SK-MEL-5 (cell line): ENCODE results near the gene LIN28A. TPM values are rescaled to one million over a fixed set of nuclear protein-coding genes. Genes with fewer than 3 reads are reported as not detected.
"Not testable (repeated sequence)": the region's sequence is repeated elsewhere in the genome, so short reads cannot be mapped to it uniquely, and the experiment has no call there.

Source experiments
- DNase-seq: peaks from one replicate; pipeline ENCODE4 v3.0.0-alpha.2; 2016; ENCODE audit warnings: low read depth, low spot score
- in situ Hi-C: cut with HindIII; loops from 2 replicates; pipeline ENCODE4 v1.10.0; 2016; ENCODE audit warnings: low sequenced_read_pairs, high pct_unique_total_duplicates, low pct_unique_long_range_greater_than_20kb
- total RNA-seq: library from RNA; depleted of rRNA; stranded (reverse); fragments of >200 nt; shearing (Covaris generic); gene quantifications from 2 replicates; pipeline ENCODE4 v1.2.3, GENCODE V29; 2014

Gene LIN28A
- total RNA-seq, 1 experiment from 2014 or later, result not detected

DNA sequence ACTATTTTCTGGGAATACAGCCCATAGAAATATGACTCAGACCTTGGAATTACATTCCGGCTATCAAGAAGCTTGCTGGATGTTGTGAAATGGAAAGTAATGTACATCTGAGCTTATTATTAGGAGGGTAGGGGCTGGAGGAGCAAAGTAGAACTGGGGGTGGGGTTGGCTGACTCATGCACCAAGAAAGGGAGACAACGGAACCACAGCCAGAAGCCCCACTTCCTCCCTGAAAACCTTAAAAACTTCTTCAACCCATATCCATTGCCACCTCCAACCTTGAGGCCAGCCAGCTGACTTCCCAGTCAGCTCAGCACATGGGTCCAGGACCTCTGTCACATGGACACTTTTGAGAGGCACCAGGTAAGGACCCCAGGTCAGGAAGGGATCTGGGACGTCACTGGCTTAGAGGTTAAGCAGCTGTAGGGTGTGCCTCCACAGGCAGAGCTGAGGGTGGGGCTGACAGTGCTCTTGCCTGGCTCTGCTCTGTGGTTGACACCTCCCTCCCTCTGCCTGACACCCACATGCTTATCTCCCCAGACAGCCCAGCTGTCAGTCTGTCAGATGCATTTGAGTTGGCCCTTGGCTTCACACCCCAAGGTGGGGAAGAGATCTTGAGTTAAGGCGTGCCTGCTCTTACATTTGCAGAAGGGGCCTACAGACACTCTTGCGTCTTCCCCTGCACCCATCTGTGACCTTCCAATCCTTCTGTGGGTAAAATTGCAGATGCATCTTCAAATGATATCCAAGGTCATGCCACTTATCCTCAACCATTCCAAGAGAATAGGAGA is 32.3 kb upstream of the LIN28A start:
- no peak for DNase-seq
- in situ Hi-C loops, result no loop called here

- DNase-seq, result no peak
- in situ Hi-C loops, result no loop called here
Measured at GRCh38 chr1:26378879-26379251, 31.8 kb upstream of the LIN28A start.

GRCh38 chr1:26384076-26384475 is 26.5 kb upstream of the LIN28A start:
- in situ Hi-C loops, result no loop called here
- no peak for DNase-seq

DNA sequence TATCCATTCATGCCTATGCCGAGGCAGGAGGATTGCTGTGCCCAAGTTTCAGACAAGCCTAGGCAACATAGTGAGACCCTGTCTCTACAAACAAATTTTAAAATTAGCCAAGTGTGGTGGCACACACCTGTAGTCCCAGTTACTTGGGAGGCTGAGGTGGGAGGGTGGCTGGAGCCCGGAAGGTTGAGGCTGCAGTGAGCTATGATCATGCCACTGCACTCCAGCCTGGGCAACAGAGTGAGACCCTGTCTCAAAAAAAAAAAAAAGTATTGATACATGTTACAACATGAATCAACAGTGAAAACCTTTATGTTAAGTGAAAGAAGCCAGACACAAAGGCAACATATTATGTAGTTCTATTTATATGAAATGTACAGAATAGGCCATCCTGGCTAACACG is 25.6 kb upstream of the LIN28A start:
- in situ Hi-C loops, DNase-seq: not testable (repeated sequence)

- in situ Hi-C loops, result no loop called here
- DNase-seq, result no peak
Measured at GRCh38 chr1:26387447-26387846, 23.2 kb upstream of the LIN28A start.

DNA sequence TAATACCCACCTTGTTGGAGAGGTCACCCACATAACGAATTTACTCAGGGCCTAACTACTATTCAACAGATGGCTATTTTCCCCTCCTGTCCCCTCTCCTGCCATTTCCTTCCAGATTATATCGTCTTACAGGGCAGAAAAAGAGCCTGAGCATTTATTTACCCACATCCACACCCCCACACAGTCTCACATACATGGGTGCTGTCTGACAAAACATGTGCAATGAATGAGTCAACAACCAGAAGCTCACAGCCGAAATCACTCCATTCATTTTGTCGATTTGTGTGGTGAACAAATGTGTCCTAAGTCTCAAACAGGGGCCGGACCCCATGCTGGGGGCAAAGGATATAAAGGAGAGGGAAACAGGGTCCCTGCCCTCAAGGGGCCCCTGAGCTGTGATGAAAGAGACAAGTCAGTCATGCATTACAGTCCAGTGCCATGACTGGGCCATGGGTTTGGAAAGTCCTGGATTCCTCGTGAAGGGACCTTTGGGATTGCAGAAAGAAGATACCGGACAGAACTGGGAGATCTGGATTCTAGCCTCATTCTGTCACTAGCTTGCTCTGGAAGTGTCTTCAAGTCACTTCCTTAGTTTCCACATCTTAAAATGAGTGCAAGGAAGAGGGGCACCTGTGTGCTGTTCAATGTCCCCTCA is 21.7 kb upstream of the LIN28A start:
- DNase-seq, result no peak
- in situ Hi-C loops, result no loop called here

GRCh38 chr1:26389604-26390247 is 20.9 kb upstream of the LIN28A start:
- no peak for DNase-seq
- in situ Hi-C loops, result no loop called here

DNA sequence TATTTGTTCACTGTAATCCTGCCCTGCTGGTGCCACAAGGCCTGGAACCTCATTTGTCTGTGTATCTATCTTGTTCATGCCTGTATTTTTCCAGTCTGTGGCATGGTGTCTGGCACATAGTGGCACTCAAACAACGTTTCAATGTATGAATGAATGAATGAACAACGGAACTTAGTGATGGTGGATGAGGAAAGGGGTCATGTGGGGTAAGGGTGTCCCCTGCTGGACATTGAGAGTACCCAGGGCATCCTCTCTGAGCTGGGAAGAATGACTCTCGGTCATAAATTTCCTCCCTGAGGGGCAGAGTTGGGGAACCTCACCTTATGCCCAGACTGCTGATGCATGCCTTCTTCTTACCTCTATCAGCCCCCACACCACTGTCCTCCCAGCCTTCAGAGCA is 19.2 kb upstream of the LIN28A start:
- peak; percentile 75 for DNase-seq
- in situ Hi-C loops, result no loop called here

DNA sequence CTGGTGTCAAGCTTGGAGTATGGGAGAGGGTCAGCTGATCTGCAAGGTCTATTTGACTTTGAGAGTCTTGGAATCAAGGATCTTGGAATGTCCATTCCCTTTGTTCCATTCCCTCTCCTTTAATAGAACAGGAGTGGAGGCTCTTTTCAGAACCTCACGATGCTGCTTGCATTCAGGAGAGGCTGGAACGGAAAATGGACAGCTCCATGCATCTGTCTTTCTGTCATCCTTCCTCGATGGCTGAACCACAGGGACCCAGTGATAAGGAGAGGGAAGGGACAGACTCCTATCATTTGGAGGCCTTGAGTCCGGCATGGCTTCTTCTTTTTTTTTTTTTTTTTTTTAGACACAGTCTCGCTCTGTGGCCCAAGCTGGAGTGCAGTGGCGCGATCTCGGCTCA is 14.9 kb upstream of the LIN28A start:
- no peak for DNase-seq
- in situ Hi-C loops, result no loop called here

DNA sequence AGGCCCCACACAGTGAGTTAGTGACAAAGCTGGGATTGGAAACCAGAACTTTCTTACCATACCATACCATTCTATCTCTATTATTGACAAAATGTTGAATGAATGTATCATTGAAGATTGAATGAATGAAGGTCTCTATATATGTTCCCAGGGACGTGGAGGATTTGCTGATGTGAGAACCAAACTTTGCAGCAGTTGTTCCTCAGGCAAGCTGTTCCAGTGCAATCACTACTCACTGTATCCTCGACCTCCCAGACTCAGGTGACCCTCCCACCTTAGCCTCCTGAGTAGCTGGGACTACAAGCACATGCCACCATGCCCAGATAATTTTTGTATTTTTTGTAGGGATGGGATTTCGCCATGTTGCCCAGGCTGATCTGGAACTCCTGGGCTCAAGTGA is 11.6 kb upstream of the LIN28A start:
- in situ Hi-C loops, result no loop called here
- DNase-seq, result no peak

GRCh38 chr1:26401891-26402290 is 8.7 kb upstream of the LIN28A start:
- in situ Hi-C loops, result no loop called here

GRCh38 chr1:26403656-26404055 is 7.0 kb upstream of the LIN28A start:
- no peak for DNase-seq
- in situ Hi-C loops, result no loop called here

More at GRCh38 chr1:26401891-26402290, 8.7 kb upstream of the LIN28A start:
- no peak for DNase-seq

GRCh38 chr1:26404641-26405040 is 6.0 kb upstream of the LIN28A start:
- in situ Hi-C loops, result no loop called here
- DNase-seq, result no peak

DNA sequence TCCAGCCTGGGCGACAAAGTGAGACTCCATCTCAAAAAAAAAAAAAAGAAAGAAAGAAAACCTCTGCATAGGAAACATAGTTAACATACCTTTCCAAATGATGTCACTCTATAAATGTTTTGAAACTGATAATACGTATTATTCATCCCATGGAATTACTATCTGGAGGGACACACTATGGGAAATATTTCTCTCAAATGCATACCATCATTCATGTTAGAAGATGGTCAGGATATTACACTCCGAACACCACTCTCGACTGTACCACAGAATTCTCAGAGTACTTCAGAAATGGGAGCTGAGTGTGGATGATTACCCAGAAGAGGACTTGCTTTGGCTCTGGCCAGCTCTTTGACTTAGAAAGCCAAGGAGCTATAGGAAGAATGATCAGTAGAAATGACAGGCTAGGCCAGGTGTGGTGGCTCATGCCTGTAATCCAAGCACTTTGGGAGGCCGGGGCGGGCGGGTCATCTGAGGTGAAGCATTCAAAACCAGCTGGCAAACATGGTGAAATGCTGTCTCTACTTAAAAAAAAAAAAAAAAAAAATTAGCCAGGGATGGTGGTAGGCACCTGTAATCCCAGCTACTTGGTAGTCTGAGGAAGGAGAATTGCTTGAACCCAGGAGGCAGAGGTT is 5.2 kb upstream of the LIN28A start:
- no peak for DNase-seq
- in situ Hi-C loops, result no loop called here

DNA sequence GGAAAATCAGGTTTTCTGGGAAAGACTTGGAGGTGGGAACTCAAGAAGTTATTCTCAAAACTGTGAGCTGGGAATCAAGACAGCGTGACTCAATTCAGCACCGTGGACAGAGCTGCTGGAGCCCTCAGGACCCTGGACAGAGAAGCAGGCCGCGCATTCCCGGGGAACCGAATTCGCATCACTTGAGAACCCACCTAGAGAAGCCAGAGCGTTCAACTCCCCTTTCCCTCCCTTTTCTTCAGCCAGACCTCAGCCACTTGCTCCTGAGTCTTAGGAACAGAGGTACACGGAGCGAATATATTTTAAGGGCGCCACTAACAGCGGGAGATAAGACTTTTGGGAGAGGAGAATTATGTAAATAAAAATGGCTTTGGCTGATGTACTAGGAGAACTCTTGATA is 2.0 kb upstream of the LIN28A start:
- in situ Hi-C loops, result no loop called here

DNA sequence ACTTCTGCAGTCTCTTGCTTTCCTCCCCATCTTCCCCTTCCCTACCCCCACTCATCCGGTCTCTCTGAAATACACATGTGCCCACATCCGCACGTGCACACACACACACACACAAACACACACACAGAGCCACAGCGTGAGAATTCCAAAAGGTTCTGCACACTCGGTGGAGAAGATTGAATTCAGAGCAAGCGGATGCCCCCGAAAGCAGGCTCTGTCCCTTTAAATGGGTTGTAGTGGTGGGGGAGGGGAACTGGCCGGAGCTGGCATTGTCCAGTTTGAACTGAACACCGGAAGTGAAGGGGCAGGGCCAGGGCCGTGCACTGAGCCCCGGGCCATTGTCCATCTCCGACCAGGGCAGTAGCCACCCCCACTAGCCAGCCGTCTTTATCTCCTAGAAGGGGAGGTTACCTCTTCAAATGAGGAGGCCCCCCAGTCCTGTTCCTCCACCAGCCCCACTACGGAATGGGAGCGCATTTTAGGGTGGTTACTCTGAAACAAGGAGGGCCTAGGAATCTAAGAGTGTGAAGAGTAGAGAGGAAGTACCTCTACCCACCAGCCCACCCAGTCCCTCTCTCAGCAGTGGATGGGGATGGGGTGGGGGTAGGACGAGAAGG is 1.3 kb upstream of the LIN28A start:
- in situ Hi-C loops, result no loop called here
- DNase-seq, result peak; percentile 11

More for the DNA sequence above, 2.0 kb upstream of the LIN28A start:
- DNase-seq, result peak; percentile 64

DNA sequence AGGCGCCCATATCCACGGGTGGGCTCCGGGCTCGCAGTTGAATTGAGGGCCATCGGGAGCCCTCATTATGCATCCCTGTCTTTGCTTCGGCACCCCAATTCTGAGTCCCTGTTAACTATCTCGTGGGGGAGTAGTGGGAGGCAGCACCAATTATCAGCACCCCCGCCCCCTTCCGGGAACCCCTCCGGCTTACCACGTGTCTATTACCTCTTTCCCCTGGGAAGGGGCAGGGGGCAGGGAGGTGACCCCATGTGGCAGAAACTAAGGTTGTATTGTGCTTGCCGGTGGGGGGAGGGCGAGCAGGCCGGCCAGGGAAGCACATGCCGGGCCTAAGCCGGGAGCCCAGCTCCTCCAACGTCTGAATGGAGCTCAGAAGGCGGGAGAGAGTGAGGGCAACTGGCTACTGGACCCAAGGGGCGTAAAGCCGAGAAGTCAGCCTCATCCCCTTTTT is 1.0 kb downstream of the LIN28A start:
- no peak for DNase-seq
- in situ Hi-C loops, result no loop called here
